HTERT RPE-1 (cell line): ENCODE data around the gene DGUOK.

Experiments used
- in situ Hi-C: fragments of 300-500 bp; cut with MboI; formaldehyde crosslinking; loops from 4 replicates; pipeline ENCODE4 v1.14.3; 2020; ENCODE audit warnings: low sequenced_read_pairs

The DGUOK gene

GRCh38 chr2:73993778-73994177, 67.1 kb downstream of the DGUOK start:
- in situ Hi-C loops = no loop called here

- in situ Hi-C loops = no loop called here
Measured at GRCh38 chr2:73994178-73994831, 67.6 kb downstream of the DGUOK start.

GRCh38 chr2:73995810-73996209, 69.1 kb downstream of the DGUOK start:
- in situ Hi-C loops = no loop called here

GRCh38 chr2:73997813-73998212, 71.1 kb downstream of the DGUOK start:
- in situ Hi-C loops = no loop called here

- in situ Hi-C loops = no loop called here
Measured at GRCh38 chr2:73998451-73998850, 71.8 kb downstream of the DGUOK start.

- in situ Hi-C loops = no loop called here
Measured at GRCh38 chr2:73998933-73999332, 72.3 kb downstream of the DGUOK start.

GRCh38 chr2:73999881-74000597, 73.4 kb downstream of the DGUOK start:
- in situ Hi-C loops = no loop called here

GRCh38 chr2:74000666-74001065, 74.0 kb downstream of the DGUOK start:
- in situ Hi-C loops = no loop called here

- in situ Hi-C loops = no loop called here
Measured at GRCh38 chr2:74001121-74001520, 74.4 kb downstream of the DGUOK start.

- in situ Hi-C loops = no loop called here
Measured at GRCh38 chr2:74001781-74002504, 75.3 kb downstream of the DGUOK start.

- in situ Hi-C loops = no loop called here
Measured at GRCh38 chr2:74002505-74003421, 76.1 kb downstream of the DGUOK start.

- in situ Hi-C loops = no loop called here
Measured at GRCh38 chr2:74003494-74004211, 77.0 kb downstream of the DGUOK start.

GRCh38 chr2:74004212-74005182, 77.8 kb downstream of the DGUOK start:
- in situ Hi-C loops = no loop called here

GRCh38 chr2:74005786-74006185, 79.1 kb downstream of the DGUOK start:
- in situ Hi-C loops = no loop called here

GRCh38 chr2:74006459-74006858, 79.8 kb downstream of the DGUOK start:
- in situ Hi-C loops = no loop called here

GRCh38 chr2:74007121-74007520, 80.4 kb downstream of the DGUOK start:
- in situ Hi-C loops = no loop called here

GRCh38 chr2:74007711-74008110, 81.0 kb downstream of the DGUOK start:
- in situ Hi-C loops = no loop called here
